HepG2 (cell line): ENCODE data around the gene OTOP1.

Experiments
- NR2C2 ChIP-seq: sonication (generic); formaldehyde crosslinking; IDR thresholded peaks from 2 replicates; pipeline ENCODE4 v1.4.0; 2020; ENCODE audit warnings: missing genetic modification reagents, mild to moderate bottlenecking, moderate library complexity, borderline replicate concordance
- REL ChIP-seq: sonication (generic); formaldehyde crosslinking; conservative IDR thresholded peaks from 2 replicates; pipeline ENCODE4 v1.8.0; 2022; ENCODE audit warnings: mild to moderate bottlenecking, missing genetic modification reagents, moderate library complexity
- ZNF276 ChIP-seq: sonication (generic); formaldehyde crosslinking; IDR thresholded peaks from 2 replicates; pipeline ENCODE4 v1.4.0; 2020; ENCODE audit warnings: mild to moderate bottlenecking, low read depth, missing genetic modification reagents
- ZNF431 ChIP-seq: sonication (generic); formaldehyde crosslinking; IDR thresholded peaks from 2 replicates; pipeline ENCODE4 v1.9.0; 2022; ENCODE audit warnings: missing genetic modification reagents, low read depth, mild to moderate bottlenecking, borderline replicate concordance

DNA sequence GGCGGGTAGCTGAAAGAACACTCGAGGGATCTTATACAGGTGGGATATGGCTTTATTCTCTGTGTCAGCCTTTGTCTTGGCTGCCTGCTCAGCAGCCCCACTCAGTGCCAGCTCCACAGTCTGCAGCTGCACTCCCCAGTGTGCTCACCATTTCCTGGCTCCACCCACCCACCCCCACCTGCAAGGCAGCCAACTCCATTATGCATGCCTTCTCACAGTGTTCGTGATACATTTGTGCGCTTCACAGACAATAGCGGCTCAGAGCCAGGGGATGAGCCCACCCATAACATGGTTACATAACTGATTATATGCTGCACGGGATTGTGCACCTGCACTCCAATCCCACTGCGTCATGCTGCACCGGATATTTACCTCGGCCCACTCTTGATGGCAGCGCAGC lies 30.1 kb upstream of the OTOP1 start:
- TF ChIP-seq REL (CRISPR knock-in tag) (no peak), NR2C2 (CRISPR knock-in tag) (no peak), ZNF276 (CRISPR knock-in tag) (no peak), ZNF431 (no peak)
